NOMO-1 treated with dmso at 0.1 percent for 144 hours (cell line): ENCODE measurements around the gene TTC34.

Experiments used
- DNase-seq: peaks from one replicate; lab custom pipeline; 2025; ENCODE audit not compliant: unreplicated experiment; lab: John Stamatoyannopoulos, UW

The TTC34 gene

DNA sequence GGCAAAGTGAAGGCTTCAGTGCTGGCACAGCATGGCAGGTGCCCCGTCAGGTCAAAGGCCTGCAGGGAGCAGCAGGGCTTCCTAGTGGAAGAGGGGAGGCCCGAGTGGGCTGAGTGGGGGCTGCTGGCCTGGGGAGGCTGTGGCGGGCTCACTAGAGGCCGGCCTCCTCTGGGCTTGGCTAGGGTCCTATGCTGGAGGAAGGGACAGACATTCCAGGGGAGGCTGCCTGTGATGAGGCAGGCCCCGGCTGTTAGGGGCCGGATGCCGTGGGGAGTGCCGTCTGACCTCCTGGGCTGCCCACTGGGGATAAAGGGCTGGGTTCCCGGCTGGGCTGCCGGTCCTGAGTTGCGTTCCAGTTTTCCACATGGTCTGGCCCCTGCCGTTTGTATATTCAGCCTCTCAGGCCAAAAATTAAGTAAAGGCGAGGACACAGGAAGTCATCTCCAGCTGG is 193.8 kb downstream of the TTC34 start:
- DNase-seq, result no peak

DNA sequence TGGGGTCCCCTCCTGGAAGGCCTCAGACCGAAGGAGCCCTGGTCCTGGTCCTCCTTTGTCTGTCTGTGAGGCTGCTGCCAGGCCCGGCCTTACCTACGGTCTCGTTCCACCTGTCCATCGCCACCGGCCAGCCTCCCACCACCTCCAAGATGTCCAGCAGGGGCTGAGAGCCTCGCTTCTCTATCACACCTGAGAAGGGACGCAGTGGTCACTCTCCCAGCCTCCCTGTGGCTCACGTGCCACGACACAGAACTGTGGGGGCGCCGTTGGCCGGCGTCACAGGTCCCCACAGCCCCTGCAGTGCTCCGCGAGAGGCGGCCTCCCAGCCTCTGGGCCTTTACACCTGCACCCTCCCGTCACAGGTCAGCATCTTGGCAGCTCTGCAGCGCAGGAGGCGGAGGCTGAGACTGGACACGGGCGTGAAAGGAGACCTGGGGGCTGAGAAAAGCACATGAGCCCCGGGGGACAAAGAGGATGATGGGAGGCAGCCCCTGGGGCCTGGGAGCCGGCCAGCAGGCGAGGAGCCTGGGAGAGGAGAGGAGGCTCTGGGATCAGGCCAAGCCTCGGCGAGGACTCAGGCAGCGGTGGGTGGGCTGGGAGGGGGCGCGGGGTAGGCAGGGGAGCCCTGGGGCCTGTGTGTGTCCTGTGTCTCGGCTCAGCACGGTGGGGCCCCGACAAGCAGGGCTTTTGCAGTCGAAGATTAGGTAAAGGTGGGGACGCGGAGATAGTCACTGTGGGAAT is 194.4 kb downstream of the TTC34 start:
- no peak for DNase-seq

DNA sequence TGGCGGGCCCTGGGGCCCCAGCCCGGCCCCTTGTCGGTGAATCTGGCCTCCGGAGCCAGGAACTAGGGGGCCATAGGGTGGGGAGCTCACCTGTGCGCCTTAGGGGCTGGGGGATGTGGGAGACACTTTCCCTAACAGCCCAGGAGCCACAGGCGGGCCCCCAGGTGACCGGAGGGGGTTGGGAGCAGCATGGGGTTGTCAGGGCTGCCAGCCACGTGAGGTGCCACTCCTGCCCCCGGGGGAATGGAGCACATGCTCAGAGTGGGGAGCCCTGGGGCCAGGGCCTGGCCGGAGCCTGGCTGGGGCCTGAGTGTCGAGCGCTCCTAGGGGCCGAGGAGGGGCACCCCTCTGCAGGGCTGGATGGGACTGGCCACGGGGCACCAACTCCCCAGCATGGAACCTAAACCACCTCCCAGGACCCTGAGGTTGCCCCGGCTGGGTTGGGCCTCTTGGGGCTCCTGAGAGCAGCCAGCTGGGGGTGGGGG is 195.1 kb downstream of the TTC34 start:
- no peak for DNase-seq

- no peak for DNase-seq
Measured at GRCh38 chr1:2605509-2606395, 195.7 kb downstream of the TTC34 start.

- no peak for DNase-seq
Measured at GRCh38 chr1:2604844-2605508, 196.5 kb downstream of the TTC34 start.

- DNase-seq, result no peak
Measured at GRCh38 chr1:2604156-2604843, 197.2 kb downstream of the TTC34 start.

DNA sequence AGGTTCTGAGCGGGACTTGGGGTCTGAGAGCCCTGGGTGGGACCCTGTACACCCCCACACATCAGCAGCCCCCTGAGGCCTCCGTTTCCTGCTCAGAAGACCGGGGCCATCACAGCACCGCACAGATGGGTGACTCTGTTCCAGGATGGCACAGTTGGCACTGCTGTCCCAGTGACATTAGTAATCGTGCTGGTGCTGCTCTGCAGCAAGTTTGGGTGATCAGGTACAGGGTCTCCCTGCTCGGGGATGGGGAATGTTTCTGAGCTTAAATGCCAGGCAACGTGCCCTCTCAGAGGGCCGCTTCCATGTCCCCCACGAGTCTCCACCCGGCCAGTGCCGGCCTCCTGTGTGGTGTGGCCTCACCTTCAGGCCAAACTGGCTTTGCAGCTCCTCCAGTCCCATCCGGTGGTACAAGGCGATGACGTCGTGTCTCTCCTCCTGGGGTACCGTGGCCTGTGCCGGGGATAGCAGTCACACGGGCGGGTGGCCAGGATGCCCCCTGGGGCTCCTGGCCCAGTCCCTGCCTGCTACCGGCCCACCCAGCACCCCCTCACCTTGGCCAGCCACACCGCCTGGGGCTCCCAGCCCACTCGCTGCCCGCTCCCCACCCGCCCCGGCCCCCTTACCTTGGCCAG is 197.9 kb downstream of the TTC34 start:
- DNase-seq, result no peak

- DNase-seq, result no peak
Measured at GRCh38 chr1:2602866-2603520, 198.5 kb downstream of the TTC34 start.

DNA sequence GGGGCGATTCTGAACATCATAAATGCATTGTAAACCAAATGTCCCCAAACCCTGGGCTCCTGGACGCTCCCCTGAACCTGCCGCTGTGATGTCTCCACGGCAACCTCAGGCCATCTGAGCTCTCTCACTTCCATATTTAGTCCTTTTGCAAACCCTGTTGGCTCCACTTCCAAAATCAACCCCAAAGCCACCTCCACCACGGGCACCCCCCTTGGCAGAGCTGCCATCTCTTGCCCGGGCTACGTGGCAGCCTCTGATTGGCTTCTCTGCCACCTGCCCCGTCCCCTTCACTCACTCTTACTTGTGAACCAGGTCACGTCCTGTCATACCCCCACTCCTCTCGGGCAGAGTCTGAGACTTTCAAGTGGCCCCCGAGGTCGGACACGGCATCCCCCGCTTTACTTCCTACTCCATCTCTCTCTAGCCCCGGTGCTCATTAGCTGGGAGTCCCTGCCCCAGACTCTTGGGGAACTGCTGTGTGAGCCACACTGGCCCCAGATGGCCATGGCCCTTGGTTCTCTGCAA is 199.1 kb downstream of the TTC34 start:
- DNase-seq, result no peak

DNA sequence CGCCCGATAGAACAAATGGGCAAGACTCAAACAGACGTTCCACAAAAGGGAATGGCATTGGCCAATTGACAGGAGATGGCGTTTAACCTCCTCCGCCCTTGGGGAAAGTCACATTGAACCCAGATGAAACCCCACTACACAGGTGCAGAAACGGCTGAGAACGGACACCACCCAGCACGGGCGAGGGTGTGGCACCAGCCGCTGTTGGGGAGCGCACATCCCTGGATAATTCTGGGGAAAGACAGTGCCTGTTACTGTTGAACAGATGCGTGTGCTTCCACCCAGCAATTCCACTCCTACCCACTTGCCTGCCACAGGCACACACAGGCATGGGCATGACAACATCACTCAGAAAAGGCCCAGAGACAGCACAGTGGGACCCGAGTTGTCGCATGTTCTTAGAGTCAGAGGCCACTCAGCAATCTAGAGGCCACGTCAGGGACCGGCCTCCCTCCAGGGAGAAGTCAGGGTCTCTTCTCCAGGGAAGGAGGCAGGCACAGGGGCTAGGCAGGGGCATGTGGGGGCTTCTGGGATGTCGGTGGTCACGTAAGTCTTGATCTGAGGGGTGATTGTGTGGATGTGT is 199.7 kb downstream of the TTC34 start:
- DNase-seq, result no peak

DNA sequence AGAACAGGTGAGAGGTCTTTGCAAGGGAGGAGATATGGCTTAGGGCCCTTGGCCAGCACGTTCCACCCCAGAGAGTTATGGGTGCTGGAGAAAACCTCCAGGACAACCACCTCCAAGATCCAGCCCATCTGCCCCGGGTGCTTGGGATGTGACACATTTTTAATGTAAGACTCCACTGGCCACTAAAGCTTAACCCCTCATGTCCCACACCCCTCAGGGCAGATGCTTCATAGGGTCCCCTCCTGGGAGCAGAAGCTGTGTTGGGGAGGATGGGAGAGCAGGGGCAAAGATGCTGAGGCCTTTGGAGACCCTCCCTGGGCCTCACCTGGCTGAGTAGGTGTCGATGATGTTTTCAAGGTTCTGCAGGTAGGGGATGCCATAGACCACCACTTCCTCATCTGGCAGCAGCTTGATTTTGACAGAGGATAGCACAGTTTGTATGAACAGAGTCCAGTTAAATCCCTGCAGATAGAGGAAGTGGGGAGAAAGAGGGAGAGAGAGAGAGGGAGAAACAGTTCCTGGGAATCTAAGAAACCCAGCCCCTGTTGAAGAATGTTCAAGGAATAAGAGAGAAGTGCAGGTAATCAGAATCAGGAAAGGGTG is 203.1 kb downstream of the TTC34 start:
- DNase-seq, result no peak

DNA sequence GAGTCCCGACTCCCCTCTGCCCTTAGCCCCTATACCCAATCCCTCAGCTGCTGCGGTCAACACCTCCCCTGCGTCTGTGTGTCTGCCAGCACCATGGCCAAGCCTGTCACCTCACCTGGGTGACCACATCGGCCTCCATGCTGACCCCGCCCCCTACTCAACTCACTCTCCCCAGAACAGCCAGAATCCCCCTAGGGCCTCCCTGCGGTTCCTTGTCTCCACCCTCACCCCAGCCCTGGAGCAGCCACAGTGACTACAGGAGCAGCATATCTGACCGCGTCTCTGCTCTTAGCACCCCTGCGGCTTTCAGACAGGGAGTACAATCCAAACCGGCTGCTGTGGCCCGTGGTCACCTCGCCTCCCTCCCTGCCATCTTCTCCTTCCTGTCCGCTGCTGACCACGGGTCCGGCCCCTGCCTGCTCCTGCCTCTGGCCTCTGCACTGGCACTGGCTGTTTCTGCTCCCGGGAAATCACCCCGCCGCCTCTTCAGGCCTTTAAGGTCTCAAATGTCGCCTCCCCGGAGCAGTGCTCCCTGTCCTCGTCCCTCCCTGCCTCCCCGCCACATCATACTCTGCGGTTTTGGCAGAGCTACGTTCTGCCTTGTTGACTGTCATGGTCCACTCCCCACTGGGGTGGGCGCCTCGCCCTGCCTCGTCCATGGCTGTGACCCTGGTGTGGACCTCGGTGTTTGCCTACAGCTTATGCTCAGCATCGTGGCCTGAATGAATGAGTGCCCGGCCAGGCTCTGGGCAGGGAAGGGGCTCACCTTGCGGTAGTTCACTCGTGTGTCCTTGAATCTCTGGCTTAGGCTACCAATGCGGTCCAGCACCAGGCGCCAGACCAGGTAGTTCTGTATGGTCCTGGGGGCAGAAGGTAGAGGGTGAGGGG is 203.8 kb downstream of the TTC34 start:
- no peak for DNase-seq

- no peak for DNase-seq
Measured at GRCh38 chr1:2596530-2597333, 204.8 kb downstream of the TTC34 start.

- DNase-seq, result no peak
Measured at GRCh38 chr1:2595812-2596529, 205.5 kb downstream of the TTC34 start.

DNA sequence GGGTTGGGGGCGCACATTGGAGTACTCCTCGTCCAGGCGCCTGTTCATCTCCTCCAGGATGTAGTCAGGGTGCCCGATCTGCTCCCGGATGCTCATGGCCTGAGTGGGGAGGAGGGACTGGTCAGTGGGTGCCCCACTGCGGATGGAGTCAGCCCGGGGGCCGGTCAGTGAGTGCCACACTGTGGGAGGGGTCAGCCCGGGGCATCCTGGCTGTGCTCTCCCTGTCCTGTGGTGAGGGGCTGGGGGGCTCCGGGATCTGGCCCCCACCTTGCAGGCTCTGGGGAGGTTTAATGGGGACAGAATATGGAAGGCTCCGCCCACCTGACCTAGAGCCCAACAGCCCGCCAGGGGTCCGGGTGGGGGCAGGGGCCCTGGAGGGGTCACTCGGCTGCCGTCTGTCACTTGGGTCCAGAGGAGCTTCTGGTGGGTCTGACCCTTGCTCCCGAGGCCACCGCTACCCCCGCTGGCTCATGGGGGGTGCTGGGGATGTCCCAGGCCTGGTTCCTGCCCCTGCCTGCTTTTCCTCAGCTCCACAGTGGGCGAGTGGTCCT is 206.2 kb downstream of the TTC34 start:
- DNase-seq, result no peak

DNA sequence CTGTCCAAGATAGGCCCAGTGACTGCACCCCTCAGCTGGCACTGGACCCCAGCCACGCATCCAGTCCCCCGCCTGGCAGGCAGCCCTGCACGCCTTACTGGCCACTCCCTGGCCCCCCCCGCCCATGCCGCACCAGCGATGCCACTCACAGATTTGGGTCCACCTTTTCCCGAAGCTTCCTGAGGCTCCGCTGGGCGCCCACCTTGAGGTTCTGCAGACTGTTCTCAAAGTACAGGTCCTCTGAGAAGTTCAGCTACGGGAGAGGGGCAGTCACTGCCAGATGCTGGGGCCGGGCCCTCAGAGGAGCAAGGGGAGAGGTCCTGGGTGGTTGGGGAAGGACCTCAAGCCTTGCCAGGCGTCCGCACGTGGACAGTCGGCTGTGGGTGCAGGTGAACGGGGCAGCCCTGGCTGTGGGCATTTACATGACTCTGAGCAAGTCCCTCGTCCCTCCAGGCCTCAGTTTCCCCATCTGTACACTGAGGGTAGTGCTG is 206.8 kb downstream of the TTC34 start:
- no peak for DNase-seq
